Smooth muscle cell (in vitro differentiated cells): ENCODE results near the gene GZMM. TPM values are rescaled to one million over a fixed set of nuclear protein-coding genes. Genes with fewer than 3 reads are reported as not detected.

Source experiments
- DNase-seq: peaks from one replicate; lab custom pipeline; 2025; ENCODE audit not compliant: unreplicated experiment; lab: John Stamatoyannopoulos, UW
- H2AFZ ChIP-seq: fragments of 200-600 bp; sonication (generic); 2 replicates; pipeline ENCODE4 v1.6.0; 2016; ENCODE audit warnings: antibody characterized with exemption, low read depth, mild to moderate bottlenecking
- H3F3A ChIP-seq: fragments of 200-600 bp; sonication (generic); 2 replicates; pipeline ENCODE4 v1.6.0; 2017; ENCODE audit warnings: antibody characterized with exemption, low read depth
- H3K27ac ChIP-seq: fragments of 200-600 bp; sonication (generic); 2 replicates; pipeline ENCODE4 v1.5.1; 2016; ENCODE audit warnings: low read depth, mild to moderate bottlenecking
- H3K27me3 ChIP-seq: fragments of 200-600 bp; sonication (generic); 2 replicates; pipeline ENCODE4 v1.6.1; 2016; ENCODE audit warnings: low read depth, mild to moderate bottlenecking
- H3K36me3 ChIP-seq: fragments of 200-600 bp; sonication (generic); 2 replicates; pipeline ENCODE4 v1.5.1; 2016; ENCODE audit warnings: low read depth
- H3K4me1 ChIP-seq: fragments of 200-600 bp; sonication (generic); 2 replicates; pipeline ENCODE4 v1.5.1; 2016; ENCODE audit warnings: low read depth
- H3K4me2 ChIP-seq: fragments of 200-600 bp; sonication (generic); 2 replicates; pipeline ENCODE4 v1.6.0; 2016; ENCODE audit warnings: mild to moderate bottlenecking
- H3K4me3 ChIP-seq: fragments of 200-600 bp; sonication (generic); 2 replicates; pipeline ENCODE4 v1.5.1; 2016; ENCODE audit warnings: mild to moderate bottlenecking
- H3K79me2 ChIP-seq: fragments of 200-600 bp; sonication (generic); 2 replicates; pipeline ENCODE4 v1.6.0; 2016; ENCODE audit warnings: low read depth, mild to moderate bottlenecking
- H3K9ac ChIP-seq: fragments of 200-600 bp; sonication (generic); 2 replicates; pipeline ENCODE4 v1.6.0; 2016; ENCODE audit warnings: low read depth
- H3K9me3 ChIP-seq: fragments of 200-600 bp; sonication (generic); replicated peaks from 2 replicates; pipeline ENCODE4 v1.5.1; 2016; ENCODE audit warnings: low read depth
- H4K20me1 ChIP-seq: fragments of 200-600 bp; sonication (generic); 2 replicates; pipeline ENCODE4 v1.6.0; 2016; ENCODE audit warnings: low read depth
- CTCF ChIP-seq: fragments of 200-600 bp; sonication (generic); IDR thresholded peaks from 2 replicates; pipeline ENCODE4 v1.5.1; 2017; ENCODE audit warnings: borderline replicate concordance, mild to moderate bottlenecking, antibody characterized with exemption; ENCODE audit not compliant: insufficient read depth, poor library complexity, severe bottlenecking
- WGBS: methylation state at CpG from one replicate; pipeline ENCODE4 v1.1.7; 2016; ENCODE audit warnings: low lambda C conversion rate; 5-methylcytosine and 5-hydroxymethylcytosine counted together
- polyA plus RNA-seq: library from polyadenylated mRNA; unstranded; fragments of >200 nt; fragmentation: Nextera tagmentation; extraction: Ambion mirVana; gene quantifications from 2 replicates; pipeline ENCODE4 v1.2.1, GENCODE V29; 2016
- total RNA-seq: library from RNA; depleted of rRNA; stranded (reverse); fragments of >200 nt; gene quantifications from 2 replicates; pipeline ENCODE4 v1.2.3, GENCODE V29; 2014

The GZMM gene
- total and polyA plus RNA-seq, 2 experiments from 2014 or later, result 0.23 TPM; not detected in 1

- H3K27ac ChIP-seq, result no peak overlapping the region
- peaks cover 4% of the 10 kb centered on the region for H3F3A ChIP-seq
- 95% methylated on average over 46 of the region's 46 CpGs for WGBS
- no peak overlapping the region for H3K9ac ChIP-seq
- H3K79me2 ChIP-seq, result peaks cover 63% of the 10 kb centered on the region
- H3K36me3 ChIP-seq, result no peaks in the 10 kb centered on the region
- DNase-seq, result no peak
- peaks cover 98% of the 10 kb centered on the region for H4K20me1 ChIP-seq
- H3K9me3 ChIP-seq, result no peaks in the 10 kb centered on the region
- no peak for TF ChIP-seq CTCF
- no peaks in the 10 kb centered on the region for H3K27me3 ChIP-seq
- H2AFZ ChIP-seq, result no peak overlapping the region
- H3K4me2 ChIP-seq, result no peak overlapping the region
- peaks cover 16% of the 10 kb centered on the region for H3K4me1 ChIP-seq
- H3K4me3 ChIP-seq, result no peak overlapping the region
These were observed 35.4 kb downstream of the GZMM start for GRCh38 chr19:579111-579841.

GRCh38 chr19:579842-580155, 35.9 kb downstream of the GZMM start:
- Histone ChIP-seq H3F3A (no peaks in the 10 kb centered on the region), H3K4me2 (no peak overlapping the region), H3K9me3 (no peaks in the 10 kb centered on the region), H3K9ac (no peak overlapping the region), H3K79me2 (peaks cover 58% of the 10 kb centered on the region), H3K4me1 (peaks cover 13% of the 10 kb centered on the region), H3K36me3 (no peaks in the 10 kb centered on the region), H4K20me1 (peaks cover 98% of the 10 kb centered on the region), H3K27me3 (no peaks in the 10 kb centered on the region), H3K27ac (no peak overlapping the region), H2AFZ (no peak overlapping the region), H3K4me3 (no peak overlapping the region)
- no peak for DNase-seq
- TF ChIP-seq CTCF, result no peak
- 91% methylated on average over 11 of the region's 11 CpGs for WGBS

- H3K79me2 ChIP-seq, result peaks cover 52% of the 10 kb centered on the region
- H3K36me3 ChIP-seq, result no peaks in the 10 kb centered on the region
- 94% methylated on average over 22 of the region's 22 CpGs for WGBS
- no peak for TF ChIP-seq CTCF
- H4K20me1 ChIP-seq, result peaks cover 93% of the 10 kb centered on the region
- no peaks in the 10 kb centered on the region for H3K9me3 ChIP-seq
- no peak overlapping the region for H3K27ac ChIP-seq
- H3K27me3 ChIP-seq, result no peaks in the 10 kb centered on the region
- no peaks in the 10 kb centered on the region for H3F3A ChIP-seq
- H3K4me2 ChIP-seq, result no peak overlapping the region
- H2AFZ ChIP-seq, result no peak overlapping the region
- H3K4me3 ChIP-seq, result no peak overlapping the region
- no peak overlapping the region for H3K9ac ChIP-seq
- DNase-seq, result no peak
- peaks cover 7% of the 10 kb centered on the region for H3K4me1 ChIP-seq
These were observed 36.5 kb downstream of the GZMM start for GRCh38 chr19:580274-580835.
